ENCODE results near the gene PF4V1.

PF4V1 gene

GRCh38 chr4:73875401-73875800 is 22.3 kb downstream of the PF4V1 start:
- TF ChIP-seq CTCF (IDR thresholded peaks at IDR 0.05; ENCODE audit: extremely low read depth, missing control alignments) = no peak
- DNase-seq (ENCODE audit: low spot score) = no peak

GRCh38 chr4:73883306-73883705 is 30.2 kb downstream of the PF4V1 start:
- TF ChIP-seq CTCF (IDR thresholded peaks at IDR 0.05; ENCODE audit: extremely low read depth, missing control alignments) = no peak
- DNase-seq (ENCODE audit: low spot score) = no peak

GRCh38 chr4:73885574-73886267 is 32.6 kb downstream of the PF4V1 start:
- DNase-seq (ENCODE audit: low spot score) = no peak
- TF ChIP-seq CTCF (IDR thresholded peaks at IDR 0.05; ENCODE audit: extremely low read depth, missing control alignments) = no peak

GRCh38 chr4:73891326-73891725 is 38.2 kb downstream of the PF4V1 start:
- no peak for DNase-seq (ENCODE audit: low spot score)
- TF ChIP-seq CTCF (IDR thresholded peaks at IDR 0.05; ENCODE audit: extremely low read depth, missing control alignments) = no peak

- no peak for DNase-seq (ENCODE audit: low spot score)
- TF ChIP-seq CTCF (IDR thresholded peaks at IDR 0.05; ENCODE audit: extremely low read depth, missing control alignments) = no peak
These were observed 38.8 kb downstream of the PF4V1 start for GRCh38 chr4:73891739-73892405.

- no peak for TF ChIP-seq CTCF (IDR thresholded peaks at IDR 0.05; ENCODE audit: extremely low read depth, missing control alignments)
- DNase-seq (ENCODE audit: low spot score) = no peak
These were observed 39.9 kb downstream of the PF4V1 start for GRCh38 chr4:73892966-73893365.

- no peak for DNase-seq (ENCODE audit: low spot score)
- no peak for TF ChIP-seq CTCF (IDR thresholded peaks at IDR 0.05; ENCODE audit: extremely low read depth, missing control alignments)
These were observed 40.9 kb downstream of the PF4V1 start for GRCh38 chr4:73894001-73894400.

Measured in GM20000 (cell line).